HEK293 (cell line): ENCODE measurements around the gene SGF29.

Experiments
- GLI4 ChIP-seq: fragments of 450-650 bp; formaldehyde crosslinking; IDR thresholded peaks from 2 replicates; pipeline ENCODE4 v1.5.1; 2016; ENCODE audit warnings: missing biosample characterization, missing genetic modification characterization
- SALL2 ChIP-seq: fragments of 450-650 bp; formaldehyde crosslinking; IDR thresholded peaks from 2 replicates; pipeline ENCODE4 v1.5.0; 2017; ENCODE audit warnings: missing biosample characterization, mild to moderate bottlenecking, missing genetic modification characterization, borderline replicate concordance
- TCF7L2 ChIP-seq: IDR thresholded peaks from 2 replicates; pipeline ENCODE4 v1.6.1; 2011; ENCODE audit warnings: low read depth, mild to moderate bottlenecking, inconsistent platforms, low read length, moderate library complexity, borderline replicate concordance
- TF ChIP-seq, protein P1 (sequence below): fragments of 450-650 bp; formaldehyde crosslinking; IDR thresholded peaks from 2 replicates; pipeline ENCODE4 v1.5.1; 2016; ENCODE audit warnings: missing biosample characterization, missing genetic modification characterization
- TF ChIP-seq, protein P2 (sequence below): fragments of 450-650 bp; formaldehyde crosslinking; IDR thresholded peaks from 2 replicates; pipeline ENCODE4 v1.5.1; 2016; ENCODE audit warnings: missing biosample characterization, missing genetic modification characterization, low read depth

- TF ChIP-seq, protein P1, sequence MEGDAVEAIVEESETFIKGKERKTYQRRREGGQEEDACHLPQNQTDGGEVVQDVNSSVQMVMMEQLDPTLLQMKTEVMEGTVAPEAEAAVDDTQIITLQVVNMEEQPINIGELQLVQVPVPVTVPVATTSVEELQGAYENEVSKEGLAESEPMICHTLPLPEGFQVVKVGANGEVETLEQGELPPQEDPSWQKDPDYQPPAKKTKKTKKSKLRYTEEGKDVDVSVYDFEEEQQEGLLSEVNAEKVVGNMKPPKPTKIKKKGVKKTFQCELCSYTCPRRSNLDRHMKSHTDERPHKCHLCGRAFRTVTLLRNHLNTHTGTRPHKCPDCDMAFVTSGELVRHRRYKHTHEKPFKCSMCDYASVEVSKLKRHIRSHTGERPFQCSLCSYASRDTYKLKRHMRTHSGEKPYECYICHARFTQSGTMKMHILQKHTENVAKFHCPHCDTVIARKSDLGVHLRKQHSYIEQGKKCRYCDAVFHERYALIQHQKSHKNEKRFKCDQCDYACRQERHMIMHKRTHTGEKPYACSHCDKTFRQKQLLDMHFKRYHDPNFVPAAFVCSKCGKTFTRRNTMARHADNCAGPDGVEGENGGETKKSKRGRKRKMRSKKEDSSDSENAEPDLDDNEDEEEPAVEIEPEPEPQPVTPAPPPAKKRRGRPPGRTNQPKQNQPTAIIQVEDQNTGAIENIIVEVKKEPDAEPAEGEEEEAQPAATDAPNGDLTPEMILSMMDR (tag by site-specific recombination), result no peak
- TF ChIP-seq TCF7L2 (no peak), GLI4 (tag by site-specific recombination) (no peak), SALL2 (tag by site-specific recombination) (no peak)
- TF ChIP-seq, protein P2, sequence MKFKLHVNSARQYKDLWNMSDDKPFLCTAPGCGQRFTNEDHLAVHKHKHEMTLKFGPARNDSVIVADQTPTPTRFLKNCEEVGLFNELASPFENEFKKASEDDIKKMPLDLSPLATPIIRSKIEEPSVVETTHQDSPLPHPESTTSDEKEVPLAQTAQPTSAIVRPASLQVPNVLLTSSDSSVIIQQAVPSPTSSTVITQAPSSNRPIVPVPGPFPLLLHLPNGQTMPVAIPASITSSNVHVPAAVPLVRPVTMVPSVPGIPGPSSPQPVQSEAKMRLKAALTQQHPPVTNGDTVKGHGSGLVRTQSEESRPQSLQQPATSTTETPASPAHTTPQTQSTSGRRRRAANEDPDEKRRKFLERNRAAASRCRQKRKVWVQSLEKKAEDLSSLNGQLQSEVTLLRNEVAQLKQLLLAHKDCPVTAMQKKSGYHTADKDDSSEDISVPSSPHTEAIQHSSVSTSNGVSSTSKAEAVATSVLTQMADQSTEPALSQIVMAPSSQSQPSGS (tag by site-specific recombination), result no peak
Observed at GRCh38 chr16:28521436-28521835, 32.3 kb upstream of the SGF29 start.
